Measurements from ENCODE around the gene CISD2.

- TF ChIP-seq CTCF (conservative IDR thresholded peaks at IDR 0.05): no peak
- TF ChIP-seq ZFX (IDR thresholded peaks at IDR 0.05): no peak
Observed at GRCh38 chr4:102871772-102872171, 3.0 kb downstream of the CISD2 start.
